SK-N-SH treated with all-trans-retinoic acid at 6 μM for 48 hours (cell line): ENCODE results near the gene UBASH3B.

ENCODE experiments used
- ATAC-seq: fragments of 200-7000 bp; cut with Tn5 transposase; 3 replicates; pipeline ENCODE4 v1.9.1; 2020; ENCODE audit warnings: mild to moderate bottlenecking, moderate library complexity
- ARNTL ChIP-seq: fragments of 450-650 bp; formaldehyde crosslinking; IDR thresholded peaks from 2 replicates; pipeline ENCODE4 v1.5.0; 2020; ENCODE audit warnings: low read depth, mild to moderate bottlenecking, moderate library complexity, borderline replicate concordance
- BACH2 ChIP-seq: fragments of 250-450 bp; sonication (Bioruptor Pico); IDR thresholded peaks from 2 replicates; pipeline ENCODE4 v1.9.0; 2021; ENCODE audit warnings: mild to moderate bottlenecking, borderline replicate concordance
- CSDC2 ChIP-seq: fragments of 250-450 bp; sonication (Bioruptor Pico); IDR thresholded peaks from 2 replicates; pipeline ENCODE4 v1.5.0; 2020; ENCODE audit warnings: mild to moderate bottlenecking, moderate library complexity
- GLIS3 ChIP-seq: fragments of 250-450 bp; sonication (Bioruptor Pico); IDR thresholded peaks from 2 replicates; pipeline ENCODE4 v1.5.0; 2020; ENCODE audit warnings: mild to moderate bottlenecking, moderate library complexity
- ISL1 ChIP-seq: fragments of 250-450 bp; sonication (Bioruptor Pico); IDR thresholded peaks from 2 replicates; pipeline ENCODE4 v2.1.2; 2022; ENCODE audit warnings: mild to moderate bottlenecking, moderate library complexity
- PPARA ChIP-seq: fragments of 250-450 bp; sonication (Bioruptor Pico); IDR thresholded peaks from 2 replicates; pipeline ENCODE4 v1.5.0; 2020; ENCODE audit warnings: mild to moderate bottlenecking, borderline replicate concordance
- RARB ChIP-seq: fragments of 250-450 bp; sonication (Bioruptor Pico); IDR thresholded peaks from 2 replicates; pipeline ENCODE4 v1.8.0; 2021; ENCODE audit warnings: mild to moderate bottlenecking, moderate library complexity
- TCF4 ChIP-seq: fragments of 250-450 bp; sonication (Bioruptor Pico); IDR thresholded peaks from 2 replicates; pipeline ENCODE4 v1.8.0; 2021; ENCODE audit warnings: mild to moderate bottlenecking, moderate library complexity, borderline replicate concordance
- TOX ChIP-seq: fragments of 250-450 bp; sonication (Bioruptor Pico); IDR thresholded peaks from 2 replicates; pipeline ENCODE4 v1.8.0; 2021; ENCODE audit warnings: mild to moderate bottlenecking, moderate library complexity, borderline replicate concordance
- ZC3H10 ChIP-seq: fragments of 250-450 bp; sonication (Bioruptor Pico); IDR thresholded peaks from 2 replicates; pipeline ENCODE4 v1.5.1; 2021; ENCODE audit warnings: mild to moderate bottlenecking, moderate library complexity
- ZFP3 ChIP-seq: fragments of 250-450 bp; sonication (Bioruptor Pico); IDR thresholded peaks from 2 replicates; pipeline ENCODE4 v1.5.0; 2020; ENCODE audit warnings: mild to moderate bottlenecking, moderate library complexity
- ZNF565 ChIP-seq: fragments of 450-650 bp; formaldehyde crosslinking; conservative IDR thresholded peaks from 2 replicates; pipeline ENCODE4 v1.5.0; 2020; ENCODE audit warnings: low read depth, mild to moderate bottlenecking, moderate library complexity
- ZNF8 ChIP-seq: fragments of 450-650 bp; formaldehyde crosslinking; IDR thresholded peaks from 2 replicates; pipeline ENCODE4 v1.5.0; 2020; ENCODE audit warnings: mild to moderate bottlenecking, moderate library complexity
- TF ChIP-seq, protein P1 (sequence below): fragments of 250-450 bp; sonication (Bioruptor Pico); IDR thresholded peaks from 2 replicates; pipeline ENCODE4 v1.5.0; 2020; ENCODE audit warnings: mild to moderate bottlenecking, moderate library complexity
- TF ChIP-seq, protein P2 (sequence below): fragments of 250-450 bp; sonication (Bioruptor Pico); IDR thresholded peaks from 2 replicates; pipeline ENCODE4 v1.5.1; 2021; ENCODE audit warnings: mild to moderate bottlenecking, moderate library complexity
- TF ChIP-seq, protein P3 (sequence below): fragments of 250-450 bp; sonication (Bioruptor Pico); IDR thresholded peaks from 2 replicates; pipeline ENCODE4 v1.5.1; 2020; ENCODE audit warnings: low read depth, mild to moderate bottlenecking, moderate library complexity
- TF ChIP-seq, protein P4 (sequence below): fragments of 250-450 bp; sonication (Bioruptor Pico); IDR thresholded peaks from 2 replicates; pipeline ENCODE4 v1.8.0; 2020; ENCODE audit warnings: mild to moderate bottlenecking, moderate library complexity, borderline replicate concordance

Gene UBASH3B

DNA sequence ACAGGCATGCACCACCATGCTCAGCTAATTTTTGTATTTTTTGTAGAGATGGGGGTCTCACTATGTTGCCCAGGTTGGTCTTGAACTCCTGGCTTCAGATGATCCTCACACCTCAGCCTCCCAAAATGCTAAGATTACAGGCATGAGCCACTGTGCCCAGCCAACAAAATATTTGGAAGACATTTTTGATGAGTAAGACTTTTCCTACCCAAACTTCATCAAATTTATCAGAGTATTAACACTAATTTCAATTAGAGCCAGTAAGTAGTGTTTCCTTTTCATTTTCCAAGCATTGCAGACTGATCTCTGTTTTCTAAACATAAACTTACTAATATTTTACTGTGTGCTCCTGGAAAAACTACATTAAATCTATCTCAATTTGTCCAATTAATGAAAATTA lies 181.4 kb downstream of the UBASH3B start:
- no peak for ATAC-seq
- TF ChIP-seq, protein P1, sequence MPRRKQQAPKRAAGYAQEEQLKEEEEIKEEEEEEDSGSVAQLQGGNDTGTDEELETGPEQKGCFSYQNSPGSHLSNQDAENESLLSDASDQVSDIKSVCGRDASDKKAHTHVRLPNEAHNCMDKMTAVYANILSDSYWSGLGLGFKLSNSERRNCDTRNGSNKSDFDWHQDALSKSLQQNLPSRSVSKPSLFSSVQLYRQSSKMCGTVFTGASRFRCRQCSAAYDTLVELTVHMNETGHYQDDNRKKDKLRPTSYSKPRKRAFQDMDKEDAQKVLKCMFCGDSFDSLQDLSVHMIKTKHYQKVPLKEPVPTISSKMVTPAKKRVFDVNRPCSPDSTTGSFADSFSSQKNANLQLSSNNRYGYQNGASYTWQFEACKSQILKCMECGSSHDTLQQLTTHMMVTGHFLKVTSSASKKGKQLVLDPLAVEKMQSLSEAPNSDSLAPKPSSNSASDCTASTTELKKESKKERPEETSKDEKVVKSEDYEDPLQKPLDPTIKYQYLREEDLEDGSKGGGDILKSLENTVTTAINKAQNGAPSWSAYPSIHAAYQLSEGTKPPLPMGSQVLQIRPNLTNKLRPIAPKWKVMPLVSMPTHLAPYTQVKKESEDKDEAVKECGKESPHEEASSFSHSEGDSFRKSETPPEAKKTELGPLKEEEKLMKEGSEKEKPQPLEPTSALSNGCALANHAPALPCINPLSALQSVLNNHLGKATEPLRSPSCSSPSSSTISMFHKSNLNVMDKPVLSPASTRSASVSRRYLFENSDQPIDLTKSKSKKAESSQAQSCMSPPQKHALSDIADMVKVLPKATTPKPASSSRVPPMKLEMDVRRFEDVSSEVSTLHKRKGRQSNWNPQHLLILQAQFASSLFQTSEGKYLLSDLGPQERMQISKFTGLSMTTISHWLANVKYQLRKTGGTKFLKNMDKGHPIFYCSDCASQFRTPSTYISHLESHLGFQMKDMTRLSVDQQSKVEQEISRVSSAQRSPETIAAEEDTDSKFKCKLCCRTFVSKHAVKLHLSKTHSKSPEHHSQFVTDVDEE (CRISPR knock-in tag), result no peak
- TF ChIP-seq ARNTL (CRISPR knock-in tag) (no peak), PPARA (CRISPR knock-in tag) (no peak), BACH2 (CRISPR knock-in tag) (no peak), TCF4 (CRISPR knock-in tag) (no peak), ISL1 (CRISPR knock-in tag) (no peak), ZC3H10 (CRISPR knock-in tag) (no peak), ZNF565 (CRISPR knock-in tag) (no peak), CSDC2 (CRISPR knock-in tag) (no peak), GLIS3 (CRISPR knock-in tag) (no peak), ZFP3 (CRISPR knock-in tag) (no peak)
- TF ChIP-seq, protein P2, sequence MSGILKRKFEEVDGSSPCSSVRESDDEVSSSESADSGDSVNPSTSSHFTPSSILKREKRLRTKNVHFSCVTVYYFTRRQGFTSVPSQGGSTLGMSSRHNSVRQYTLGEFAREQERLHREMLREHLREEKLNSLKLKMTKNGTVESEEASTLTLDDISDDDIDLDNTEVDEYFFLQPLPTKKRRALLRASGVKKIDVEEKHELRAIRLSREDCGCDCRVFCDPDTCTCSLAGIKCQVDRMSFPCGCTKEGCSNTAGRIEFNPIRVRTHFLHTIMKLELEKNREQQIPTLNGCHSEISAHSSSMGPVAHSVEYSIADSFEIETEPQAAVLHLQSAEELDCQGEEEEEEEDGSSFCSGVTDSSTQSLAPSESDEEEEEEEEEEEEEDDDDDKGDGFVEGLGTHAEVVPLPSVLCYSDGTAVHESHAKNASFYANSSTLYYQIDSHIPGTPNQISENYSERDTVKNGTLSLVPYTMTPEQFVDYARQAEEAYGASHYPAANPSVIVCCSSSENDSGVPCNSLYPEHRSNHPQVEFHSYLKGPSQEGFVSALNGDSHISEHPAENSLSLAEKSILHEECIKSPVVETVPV (CRISPR knock-in tag), result no peak

DNA sequence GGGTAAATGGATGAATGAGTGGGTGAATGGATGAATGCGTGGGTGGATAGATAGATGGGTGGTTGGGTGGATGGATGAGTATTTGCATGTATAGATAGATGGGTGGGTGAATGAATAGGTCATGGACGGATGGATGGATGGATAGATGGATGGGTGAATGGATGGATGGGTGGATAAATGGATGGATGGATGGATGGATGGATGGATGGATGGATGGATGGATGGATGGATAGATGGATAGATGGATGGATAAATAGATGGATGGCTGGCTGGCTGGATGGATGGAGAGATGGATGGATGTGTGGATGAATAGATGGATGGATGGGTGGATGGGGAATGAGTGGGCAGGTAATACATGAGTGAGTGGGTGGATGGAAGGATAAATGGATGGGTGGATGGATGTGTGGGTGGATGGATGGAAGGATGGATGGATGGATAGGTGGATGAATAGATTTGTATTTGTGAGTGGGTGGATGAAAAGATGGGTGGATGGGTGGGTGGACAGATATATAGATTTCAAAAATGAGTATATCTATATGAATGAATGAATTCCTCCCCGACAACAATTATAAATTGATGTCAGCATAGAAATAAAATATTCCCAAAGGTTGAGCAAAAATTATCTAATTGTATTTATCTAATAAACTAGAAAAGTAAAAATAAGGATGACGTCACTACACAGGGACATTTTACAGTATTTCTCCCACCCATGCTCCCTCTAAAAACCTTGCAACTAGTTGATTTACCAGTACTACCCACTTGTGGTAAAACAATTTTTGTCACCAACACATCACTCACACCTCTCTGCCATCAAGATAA lies 182.2 kb downstream of the UBASH3B start:
- TF ChIP-seq, protein P3, sequence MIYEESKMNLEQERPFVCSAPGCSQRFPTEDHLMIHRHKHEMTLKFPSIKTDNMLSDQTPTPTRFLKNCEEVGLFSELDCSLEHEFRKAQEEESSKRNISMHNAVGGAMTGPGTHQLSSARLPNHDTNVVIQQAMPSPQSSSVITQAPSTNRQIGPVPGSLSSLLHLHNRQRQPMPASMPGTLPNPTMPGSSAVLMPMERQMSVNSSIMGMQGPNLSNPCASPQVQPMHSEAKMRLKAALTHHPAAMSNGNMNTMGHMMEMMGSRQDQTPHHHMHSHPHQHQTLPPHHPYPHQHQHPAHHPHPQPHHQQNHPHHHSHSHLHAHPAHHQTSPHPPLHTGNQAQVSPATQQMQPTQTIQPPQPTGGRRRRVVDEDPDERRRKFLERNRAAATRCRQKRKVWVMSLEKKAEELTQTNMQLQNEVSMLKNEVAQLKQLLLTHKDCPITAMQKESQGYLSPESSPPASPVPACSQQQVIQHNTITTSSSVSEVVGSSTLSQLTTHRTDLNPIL (CRISPR knock-in tag), result no peak
- TF ChIP-seq ZC3H10 (CRISPR knock-in tag) (no peak), TOX (CRISPR knock-in tag) (no peak)

DNA sequence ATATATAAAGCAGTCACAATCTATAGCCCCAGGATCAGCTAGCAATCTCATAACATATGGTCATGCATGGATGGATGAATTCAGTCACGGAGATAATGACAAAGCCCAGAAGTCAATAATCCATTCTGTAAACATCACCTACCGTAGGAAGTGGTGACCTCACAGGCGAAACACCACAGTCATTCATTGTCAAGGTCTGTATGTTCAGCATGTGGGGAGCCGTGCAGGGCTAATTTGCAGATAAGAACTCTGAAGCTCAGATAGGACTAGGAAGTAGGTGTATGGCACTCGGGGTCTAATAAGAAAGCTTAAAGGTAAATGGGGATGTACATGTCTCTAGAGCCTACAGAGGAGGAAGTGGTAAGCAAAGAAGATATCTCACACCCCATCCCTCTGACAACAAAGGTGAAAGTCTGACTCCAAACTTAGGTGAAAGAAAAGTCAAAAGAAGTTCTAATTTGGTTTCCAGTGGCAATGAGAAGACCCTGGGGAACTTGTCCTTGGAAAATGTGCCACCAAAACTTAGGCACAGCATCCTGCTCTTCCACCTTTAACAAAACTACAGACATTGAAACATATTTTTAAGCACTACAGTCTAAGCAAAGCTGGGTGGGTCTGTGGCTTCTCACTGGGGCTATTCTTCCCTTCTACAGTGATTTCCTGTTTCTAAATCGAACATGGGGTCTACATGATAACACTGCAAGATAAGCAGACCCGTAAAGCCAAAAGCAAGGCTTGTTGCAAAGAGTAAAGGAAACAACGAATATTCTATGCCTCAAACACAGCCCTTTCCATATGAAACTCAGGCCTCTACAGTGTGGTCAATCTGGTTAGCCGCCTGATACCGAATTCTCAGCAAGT lies 188.0 kb downstream of the UBASH3B start:
- ATAC-seq, result no peak
- TF ChIP-seq, protein P4, sequence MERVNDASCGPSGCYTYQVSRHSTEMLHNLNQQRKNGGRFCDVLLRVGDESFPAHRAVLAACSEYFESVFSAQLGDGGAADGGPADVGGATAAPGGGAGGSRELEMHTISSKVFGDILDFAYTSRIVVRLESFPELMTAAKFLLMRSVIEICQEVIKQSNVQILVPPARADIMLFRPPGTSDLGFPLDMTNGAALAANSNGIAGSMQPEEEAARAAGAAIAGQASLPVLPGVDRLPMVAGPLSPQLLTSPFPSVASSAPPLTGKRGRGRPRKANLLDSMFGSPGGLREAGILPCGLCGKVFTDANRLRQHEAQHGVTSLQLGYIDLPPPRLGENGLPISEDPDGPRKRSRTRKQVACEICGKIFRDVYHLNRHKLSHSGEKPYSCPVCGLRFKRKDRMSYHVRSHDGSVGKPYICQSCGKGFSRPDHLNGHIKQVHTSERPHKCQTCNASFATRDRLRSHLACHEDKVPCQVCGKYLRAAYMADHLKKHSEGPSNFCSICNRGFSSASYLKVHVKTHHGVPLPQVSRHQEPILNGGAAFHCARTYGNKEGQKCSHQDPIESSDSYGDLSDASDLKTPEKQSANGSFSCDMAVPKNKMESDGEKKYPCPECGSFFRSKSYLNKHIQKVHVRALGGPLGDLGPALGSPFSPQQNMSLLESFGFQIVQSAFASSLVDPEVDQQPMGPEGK (CRISPR knock-in tag), result no peak
- TF ChIP-seq ZNF565 (CRISPR knock-in tag), result no peak
- no peak for TF ChIP-seq TOX (CRISPR knock-in tag)
- no peak for TF ChIP-seq RARB (CRISPR knock-in tag)
- TF ChIP-seq ISL1 (CRISPR knock-in tag), result no peak
- TF ChIP-seq CSDC2 (CRISPR knock-in tag), result no peak
- TF ChIP-seq TCF4 (CRISPR knock-in tag), result no peak
- TF ChIP-seq, protein P2 (CRISPR knock-in tag), result no peak
- no peak for TF ChIP-seq ZFP3 (CRISPR knock-in tag)
- no peak for TF ChIP-seq ZNF8

More for the DNA sequence above, 182.2 kb downstream of the UBASH3B start:
- no peak for ATAC-seq
